Spleen (tissue), 3 donors: ENCODE results near the gene SERINC5.

Experiments used
- POLR2A ChIP-seq, 3 donors: fragments of 450-650 bp; IDR thresholded peaks; one replicate each; pipeline ENCODE4 v1.5.1; 2017; ENCODE audit warnings: antibody characterized with exemption in 3 of 3, mild to moderate bottlenecking in 1 of 3
- POLR2AphosphoS5 ChIP-seq, 3 donors: sonication (generic); formaldehyde crosslinking; IDR thresholded peaks; one replicate each; pipeline ENCODE4 v1.5.1; 2017; ENCODE audit warnings: antibody characterized with exemption in 3 of 3

GRCh38 chr5:80125022-80125961 lies 130.6 kb downstream of the SERINC5 start:
- TF ChIP-seq POLR2AphosphoS5 (IDR thresholded peaks at IDR 0.05) (no peak), POLR2A (IDR thresholded peaks at IDR 0.05) (no peak)
